Measurements from ENCODE around the gene DNAJA4. TPM values are rescaled to one million over a fixed set of nuclear protein-coding genes. Genes with fewer than 3 reads are reported as not detected.
A peak's percentile ranks its signal among the peaks of the same experiment; 100 is the strongest.

Gene DNAJA4
- total and polyA plus RNA-seq, 2 of the 13 experiments (the other 11 are each of a cell fraction or from before 2014, with no cell fraction given) = not detected

DNA sequence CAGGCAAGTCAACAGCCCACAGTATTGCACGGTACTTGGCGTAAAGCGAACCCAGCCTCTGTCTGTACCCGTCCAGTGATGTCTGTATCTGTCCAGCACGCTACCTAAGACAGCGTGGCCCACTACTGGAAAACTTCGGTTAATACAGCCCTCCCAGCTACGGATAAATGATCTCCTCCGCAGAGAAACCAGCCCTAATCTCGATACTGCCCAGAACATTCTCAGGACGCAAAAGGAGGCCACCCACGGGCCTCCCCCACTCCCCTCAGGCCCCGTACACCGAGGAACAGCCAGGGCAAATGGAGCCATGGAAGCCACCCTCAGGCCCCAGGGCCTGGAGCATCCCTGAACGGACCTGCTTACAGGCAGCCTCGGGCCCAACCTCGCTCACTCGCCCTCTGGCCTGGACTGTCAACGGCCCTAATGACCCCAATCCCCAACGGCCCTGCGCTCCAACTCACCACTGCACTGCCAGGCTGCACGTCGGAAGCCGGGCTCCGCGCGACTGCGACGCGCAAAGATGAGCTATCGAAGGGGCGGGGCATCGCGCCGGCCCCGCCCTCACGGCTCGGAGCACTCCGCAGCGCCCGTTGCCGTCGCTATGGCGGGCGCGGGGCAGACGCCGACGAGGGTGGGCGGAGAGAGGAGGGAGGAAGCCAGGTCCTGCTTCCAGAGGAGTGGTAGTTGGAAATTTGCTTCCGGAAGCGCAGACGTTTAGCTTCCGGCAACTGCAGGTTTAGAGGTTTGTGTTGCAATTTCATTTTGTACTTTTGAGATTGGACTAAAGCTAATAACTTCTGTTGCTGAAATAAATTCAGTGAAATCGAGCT is 35.0 kb downstream of the DNAJA4 start, which contains the start of gene SKIC8 (continued):
- no peak for TF ChIP-seq TCF12 (IDR thresholded peaks at IDR 0.05)
- TF ChIP-seq TCF12 (CRISPR knock-in tag; IDR thresholded peaks at IDR 0.05) = no peak; the same call in 1 of the 2 replicates
- TF ChIP-seq ZNF781 (CRISPR knock-in tag; IDR thresholded peaks at IDR 0.05; ENCODE audit: borderline replicate concordance, not compliant biosample characterization) = no peak
- peak; percentile 35; the same call in 1 of the 2 replicates for TF ChIP-seq ZNF12 (CRISPR knock-in tag; IDR thresholded peaks at IDR 0.05)
- TF ChIP-seq PRMT3 (CRISPR knock-in tag; IDR thresholded peaks at IDR 0.05; ENCODE audit: borderline replicate concordance, low read depth) = no peak
- TF ChIP-seq ZEB1 (IDR thresholded peaks at IDR 0.05; ENCODE audit: insufficient replicate concordance, low read depth) = peak; percentile 25
- TF ChIP-seq, protein P1, sequence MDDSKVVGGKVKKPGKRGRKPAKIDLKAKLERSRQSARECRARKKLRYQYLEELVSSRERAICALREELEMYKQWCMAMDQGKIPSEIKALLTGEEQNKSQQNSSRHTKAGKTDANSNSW (CRISPR knock-in tag; IDR thresholded peaks at IDR 0.05; ENCODE audit: borderline replicate concordance) = peak; percentile 67; the same call in 1 of the 2 replicates
- TF ChIP-seq TBL1XR1 (IDR thresholded peaks at IDR 0.05; ENCODE audit: borderline replicate concordance, low read length, partially characterized antibody) = no peak
- TF ChIP-seq SNAI1 (CRISPR knock-in tag; IDR thresholded peaks at IDR 0.05; ENCODE audit: borderline replicate concordance) = no peak
- TF ChIP-seq, protein P2, sequence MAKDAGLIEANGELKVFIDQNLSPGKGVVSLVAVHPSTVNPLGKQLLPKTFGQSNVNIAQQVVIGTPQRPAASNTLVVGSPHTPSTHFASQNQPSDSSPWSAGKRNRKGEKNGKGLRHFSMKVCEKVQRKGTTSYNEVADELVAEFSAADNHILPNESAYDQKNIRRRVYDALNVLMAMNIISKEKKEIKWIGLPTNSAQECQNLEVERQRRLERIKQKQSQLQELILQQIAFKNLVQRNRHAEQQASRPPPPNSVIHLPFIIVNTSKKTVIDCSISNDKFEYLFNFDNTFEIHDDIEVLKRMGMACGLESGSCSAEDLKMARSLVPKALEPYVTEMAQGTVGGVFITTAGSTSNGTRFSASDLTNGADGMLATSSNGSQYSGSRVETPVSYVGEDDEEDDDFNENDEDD (CRISPR knock-in tag; IDR thresholded peaks at IDR 0.05; ENCODE audit: borderline replicate concordance) = peak; percentile 66; the same call in 1 of the 2 replicates
- peak; percentile 61; the same call in 1 of the 2 replicates for TF ChIP-seq DR1 (CRISPR knock-in tag; IDR thresholded peaks at IDR 0.05)
- 0 out of 2 replicates have a peak, but pooled peaks have one; percentile 48 for TF ChIP-seq BHLHE40 (IDR thresholded peaks at IDR 0.05; ENCODE audit: low read length)
- TF ChIP-seq ZNF432 (CRISPR knock-in tag; IDR thresholded peaks at IDR 0.05; ENCODE audit: borderline replicate concordance) = no peak
- TF ChIP-seq, protein P3, sequence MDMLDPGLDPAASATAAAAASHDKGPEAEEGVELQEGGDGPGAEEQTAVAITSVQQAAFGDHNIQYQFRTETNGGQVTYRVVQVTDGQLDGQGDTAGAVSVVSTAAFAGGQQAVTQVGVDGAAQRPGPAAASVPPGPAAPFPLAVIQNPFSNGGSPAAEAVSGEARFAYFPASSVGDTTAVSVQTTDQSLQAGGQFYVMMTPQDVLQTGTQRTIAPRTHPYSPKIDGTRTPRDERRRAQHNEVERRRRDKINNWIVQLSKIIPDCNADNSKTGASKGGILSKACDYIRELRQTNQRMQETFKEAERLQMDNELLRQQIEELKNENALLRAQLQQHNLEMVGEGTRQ (IDR thresholded peaks at IDR 0.05; ENCODE audit: low read depth, low read length) = no peak
- TF ChIP-seq, protein P3 (CRISPR knock-in tag; IDR thresholded peaks at IDR 0.05; ENCODE audit: borderline replicate concordance) = no peak
- TF ChIP-seq, protein P4, sequence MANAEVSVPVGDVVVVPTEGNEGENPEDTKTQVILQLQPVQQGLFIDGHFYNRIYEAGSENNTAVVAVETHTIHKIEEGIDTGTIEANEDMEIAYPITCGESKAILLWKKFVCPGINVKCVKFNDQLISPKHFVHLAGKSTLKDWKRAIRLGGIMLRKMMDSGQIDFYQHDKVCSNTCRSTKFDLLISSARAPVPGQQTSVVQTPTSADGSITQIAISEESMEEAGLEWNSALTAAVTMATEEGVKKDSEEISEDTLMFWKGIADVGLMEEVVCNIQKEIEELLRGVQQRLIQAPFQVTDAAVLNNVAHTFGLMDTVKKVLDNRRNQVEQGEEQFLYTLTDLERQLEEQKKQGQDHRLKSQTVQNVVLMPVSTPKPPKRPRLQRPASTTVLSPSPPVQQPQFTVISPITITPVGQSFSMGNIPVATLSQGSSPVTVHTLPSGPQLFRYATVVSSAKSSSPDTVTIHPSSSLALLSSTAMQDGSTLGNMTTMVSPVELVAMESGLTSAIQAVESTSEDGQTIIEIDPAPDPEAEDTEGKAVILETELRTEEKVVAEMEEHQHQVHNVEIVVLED (CRISPR knock-in tag; IDR thresholded peaks at IDR 0.05; ENCODE audit: borderline replicate concordance) = peak; percentile 91
- TF ChIP-seq FOXM1 (CRISPR knock-in tag; IDR thresholded peaks at IDR 0.05) = no peak
- no peak for TF ChIP-seq ARHGAP35 (CRISPR knock-in tag; IDR thresholded peaks at IDR 0.05; ENCODE audit: borderline replicate concordance)
- no peak for TF ChIP-seq ZNF549 (CRISPR knock-in tag; IDR thresholded peaks at IDR 0.05)
- TF ChIP-seq FOXA3 (CRISPR knock-in tag; IDR thresholded peaks at IDR 0.05) = peak; percentile 38; the same call in 1 of the 2 replicates
- no peak for TF ChIP-seq ZNF713 (CRISPR knock-in tag; IDR thresholded peaks at IDR 0.05)
- 0 out of 2 replicates have a peak, but pooled peaks have one; percentile 27 for TF ChIP-seq KLF6 (CRISPR knock-in tag; IDR thresholded peaks at IDR 0.05)
- TF ChIP-seq ZNF143 (CRISPR knock-in tag; IDR thresholded peaks at IDR 0.05) = no peak
- TF ChIP-seq ZNF3 (CRISPR knock-in tag; IDR thresholded peaks at IDR 0.05) = no peak

Measured in HepG2 (cell line).